GM12874 (cell line): ENCODE data around the gene TMEM63A.

Experiments
- CTCF ChIP-seq: IDR thresholded peaks from 2 replicates; pipeline ENCODE4 v1.5.1; 2011; ENCODE audit warnings: low read depth, mild to moderate bottlenecking, control low read depth, low read length, moderate library complexity; ENCODE audit not compliant: insufficient read depth

The TMEM63A gene

GRCh38 chr1:225816643-225817538 is 65.3 kb downstream of the TMEM63A start:
- TF ChIP-seq CTCF, result no peak

GRCh38 chr1:225815526-225816178 is 66.5 kb downstream of the TMEM63A start:
- no peak for TF ChIP-seq CTCF

GRCh38 chr1:225814381-225814780 is 67.8 kb downstream of the TMEM63A start:
- TF ChIP-seq CTCF, result no peak

- TF ChIP-seq CTCF, result no peak
Measured at GRCh38 chr1:225813214-225813964, 68.8 kb downstream of the TMEM63A start.

GRCh38 chr1:225812488-225813213 is 69.5 kb downstream of the TMEM63A start:
- TF ChIP-seq CTCF, result no peak

GRCh38 chr1:225811622-225812487 is 70.3 kb downstream of the TMEM63A start:
- TF ChIP-seq CTCF, result no peak
